HepG2 (cell line): Measurements from ENCODE around the gene MRPL34. TPM values are rescaled to one million over a fixed set of nuclear protein-coding genes. Genes with fewer than 3 reads are reported as not detected.

Experiments
- GPBP1L1 ChIP-seq: sonication (generic); formaldehyde crosslinking; IDR thresholded peaks from 2 replicates; pipeline ENCODE4 v1.5.0; 2020; ENCODE audit warnings: mild to moderate bottlenecking, missing genetic modification reagents
- HNF1A ChIP-seq, 2 experiments: sonication (generic) in 1 of 2; formaldehyde crosslinking in 1 of 2; IDR thresholded peaks; 2 replicates each; pipeline versions ENCODE4 v1.4.0 to v1.6.1; 2016 to 2020; ENCODE audit warnings: borderline replicate concordance in 1 of 2, low read depth in 1 of 2, mild to moderate bottlenecking in 1 of 2, missing genetic modification reagents in 1 of 2
- HOXA3 ChIP-seq: sonication (generic); formaldehyde crosslinking; IDR thresholded peaks from 2 replicates; pipeline ENCODE4 v1.5.0; 2020; ENCODE audit warnings: missing genetic modification reagents
- IRX3 ChIP-seq: sonication (generic); formaldehyde crosslinking; IDR thresholded peaks from 2 replicates; pipeline ENCODE4 v1.8.1; 2023; ENCODE audit warnings: mild to moderate bottlenecking, low read depth, missing genetic modification reagents, borderline replicate concordance
- KDM5B ChIP-seq: sonication (generic); formaldehyde crosslinking; IDR thresholded peaks from 2 replicates; pipeline ENCODE4 v1.4.0; 2020; ENCODE audit warnings: missing genetic modification reagents, mild to moderate bottlenecking, borderline replicate concordance
- KLF16 ChIP-seq, 2 experiments: sonication (generic) in 1 of 2; formaldehyde crosslinking in 1 of 2; IDR thresholded peaks; 2 replicates each; pipeline versions ENCODE4 v1.6.1 to v1.8.0; 2016 to 2023; ENCODE audit warnings: missing genetic modification reagents in 2 of 2, missing compliant biosample characterization in 1 of 2
- MIER2 ChIP-seq: IDR thresholded peaks from 2 replicates; pipeline ENCODE4 v1.6.1; 2016; ENCODE audit warnings: missing biosample characterization, missing genetic modification reagents
- NFIB ChIP-seq: sonication (generic); formaldehyde crosslinking; IDR thresholded peaks from 2 replicates; pipeline ENCODE4 v1.9.0; 2021; ENCODE audit warnings: missing genetic modification reagents, mild to moderate bottlenecking, borderline replicate concordance
- ONECUT2 ChIP-seq: sonication (generic); formaldehyde crosslinking; IDR thresholded peaks from 2 replicates; pipeline ENCODE4 v1.4.0; 2020; ENCODE audit warnings: missing genetic modification reagents
- SIX1 ChIP-seq: sonication (generic); formaldehyde crosslinking; IDR thresholded peaks from 2 replicates; pipeline ENCODE4 v1.4.0; 2020; ENCODE audit warnings: missing genetic modification reagents, borderline replicate concordance
- TCF12 ChIP-seq, 2 experiments: fragments of 450-650 bp in 1 of 2; sonication (generic) in 1 of 2; formaldehyde crosslinking in 1 of 2; IDR thresholded peaks; 2 replicates each; pipeline versions ENCODE4 v1.6.1 to v1.8.0; 2017 to 2022; ENCODE audit warnings: antibody characterized with exemption in 1 of 2, mild to moderate bottlenecking in 1 of 2, missing genetic modification reagents in 1 of 2, moderate library complexity in 1 of 2
- ZFYVE20 ChIP-seq: sonication (generic); formaldehyde crosslinking; IDR thresholded peaks from 2 replicates; pipeline ENCODE4 v1.8.0; 2023; ENCODE audit warnings: low read depth, mild to moderate bottlenecking, moderate library complexity, missing genetic modification reagents, borderline replicate concordance
- ZNF382 ChIP-seq: sonication (generic); formaldehyde crosslinking; IDR thresholded peaks from 2 replicates; pipeline ENCODE4 v1.5.0; 2020; ENCODE audit warnings: missing genetic modification reagents, mild to moderate bottlenecking, borderline replicate concordance
- ZNF816 ChIP-seq: sonication (generic); formaldehyde crosslinking; IDR thresholded peaks from 2 replicates; pipeline ENCODE4 v1.8.0; 2022; ENCODE audit warnings: missing genetic modification reagents, mild to moderate bottlenecking, borderline replicate concordance
- polyA plus RNA-seq, 8 experiments: library from polyadenylated mRNA; depleted of rRNA in 3 of 8; stranded (reverse) in 7 of 8; unstranded in 1 of 8; fragments of >200 nt; fragmentation: Illumina TruSeq in 4 of 8; extraction: Trizol in 4 of 8; gene quantifications; 2 replicates each; pipeline versions ENCODE4 v1.2.1 to v1.2.3, GENCODE V29; 2011 to 2016; ENCODE audit warnings: low read depth in 4 of 8, missing spikeins in 1 of 8, mixed read lengths in 1 of 8; ENCODE audit not compliant: insufficient read depth in 1 of 8
- total RNA-seq, 5 experiments: library from RNA; depleted of rRNA; stranded (reverse); fragments of >200 nt; fragmentation: Illumina TruSeq; extraction: Trizol; gene quantifications; 2 replicates each; pipeline ENCODE4 v1.2.3, GENCODE V29; 2016; ENCODE audit warnings: low read depth in 1 of 5
- TF ChIP-seq, protein P1 (sequence below): sonication (generic); formaldehyde crosslinking; IDR thresholded peaks from 2 replicates; pipeline ENCODE4 v1.4.0; 2020; ENCODE audit warnings: missing genetic modification reagents, borderline replicate concordance
- TF ChIP-seq, protein P2 (sequence below): sonication (generic); formaldehyde crosslinking; IDR thresholded peaks from 2 replicates; pipeline ENCODE4 v1.4.0; 2020; ENCODE audit warnings: missing genetic modification reagents
- TF ChIP-seq, protein P3 (sequence below): IDR thresholded peaks from 2 replicates; pipeline ENCODE4 v1.6.1; 2016; ENCODE audit warnings: low read depth, borderline replicate concordance

Gene MRPL34
- total and polyA plus RNA-seq, 2 of the 13 experiments (the other 11 are each of a cell fraction or from before 2014, with no cell fraction given): 74.0 to 77.3 TPM

DNA sequence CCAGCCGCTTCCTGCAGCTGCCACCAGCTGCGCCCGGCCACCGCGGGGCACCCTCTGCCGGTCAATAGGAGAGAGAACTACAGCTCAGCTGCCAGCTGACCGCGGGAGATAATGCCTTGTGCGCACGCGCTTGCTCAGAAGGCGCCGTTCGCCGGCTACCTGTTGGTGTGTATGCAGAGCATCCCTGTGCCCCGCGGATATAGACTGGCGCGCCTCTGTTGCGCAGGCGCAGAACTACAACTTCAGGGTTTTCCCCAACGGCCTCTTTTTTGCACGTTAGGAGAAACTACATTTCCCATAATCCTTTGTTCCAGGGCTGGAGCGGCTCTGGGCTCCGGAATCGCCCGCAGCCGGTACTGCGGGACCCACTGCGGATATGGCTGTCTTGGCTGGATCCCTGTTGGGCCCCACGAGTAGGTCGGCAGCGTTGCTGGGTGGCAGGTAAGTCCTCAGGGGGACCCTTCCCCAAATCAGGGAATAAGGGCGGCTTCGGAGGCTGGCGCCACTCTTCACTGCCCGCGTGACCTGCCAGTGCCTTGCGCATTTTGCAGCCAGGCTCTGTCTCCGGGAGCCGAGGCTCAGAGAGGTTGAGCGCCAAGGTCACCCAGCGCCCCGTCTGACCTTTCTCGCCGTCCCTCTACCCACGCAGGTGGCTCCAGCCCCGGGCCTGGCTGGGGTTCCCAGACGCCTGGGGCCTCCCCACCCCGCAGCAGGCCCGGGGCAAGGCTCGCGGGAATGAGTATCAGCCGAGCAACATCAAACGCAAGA is at the start of gene MRPL34 (continued):
- TF ChIP-seq HNF1A (IDR thresholded peaks at IDR 0.05; ENCODE audit: low read depth): no peak
- TF ChIP-seq HNF1A (CRISPR knock-in tag; IDR thresholded peaks at IDR 0.05; ENCODE audit: borderline replicate concordance): no peak; the same call in 1 of the 2 replicates
- TF ChIP-seq, protein P1, sequence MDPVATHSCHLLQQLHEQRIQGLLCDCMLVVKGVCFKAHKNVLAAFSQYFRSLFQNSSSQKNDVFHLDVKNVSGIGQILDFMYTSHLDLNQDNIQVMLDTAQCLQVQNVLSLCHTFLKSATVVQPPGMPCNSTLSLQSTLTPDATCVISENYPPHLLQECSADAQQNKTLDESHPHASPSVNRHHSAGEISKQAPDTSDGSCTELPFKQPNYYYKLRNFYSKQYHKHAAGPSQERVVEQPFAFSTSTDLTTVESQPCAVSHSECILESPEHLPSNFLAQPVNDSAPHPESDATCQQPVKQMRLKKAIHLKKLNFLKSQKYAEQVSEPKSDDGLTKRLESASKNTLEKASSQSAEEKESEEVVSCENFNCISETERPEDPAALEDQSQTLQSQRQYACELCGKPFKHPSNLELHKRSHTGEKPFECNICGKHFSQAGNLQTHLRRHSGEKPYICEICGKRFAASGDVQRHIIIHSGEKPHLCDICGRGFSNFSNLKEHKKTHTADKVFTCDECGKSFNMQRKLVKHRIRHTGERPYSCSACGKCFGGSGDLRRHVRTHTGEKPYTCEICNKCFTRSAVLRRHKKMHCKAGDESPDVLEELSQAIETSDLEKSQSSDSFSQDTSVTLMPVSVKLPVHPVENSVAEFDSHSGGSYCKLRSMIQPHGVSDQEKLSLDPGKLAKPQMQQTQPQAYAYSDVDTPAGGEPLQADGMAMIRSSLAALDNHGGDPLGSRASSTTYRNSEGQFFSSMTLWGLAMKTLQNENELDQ (CRISPR knock-in tag): no peak
- no peak; the same call in 1 of the 2 replicates for TF ChIP-seq SIX1 (CRISPR knock-in tag)
- TF ChIP-seq ZNF816: no peak
- peak; percentile 44; the same call in 1 of the 2 replicates for TF ChIP-seq HOXA3
- TF ChIP-seq MIER2 (CRISPR knock-in tag): peak; percentile 68; the same call in 1 of the 2 replicates
- TF ChIP-seq, protein P2, sequence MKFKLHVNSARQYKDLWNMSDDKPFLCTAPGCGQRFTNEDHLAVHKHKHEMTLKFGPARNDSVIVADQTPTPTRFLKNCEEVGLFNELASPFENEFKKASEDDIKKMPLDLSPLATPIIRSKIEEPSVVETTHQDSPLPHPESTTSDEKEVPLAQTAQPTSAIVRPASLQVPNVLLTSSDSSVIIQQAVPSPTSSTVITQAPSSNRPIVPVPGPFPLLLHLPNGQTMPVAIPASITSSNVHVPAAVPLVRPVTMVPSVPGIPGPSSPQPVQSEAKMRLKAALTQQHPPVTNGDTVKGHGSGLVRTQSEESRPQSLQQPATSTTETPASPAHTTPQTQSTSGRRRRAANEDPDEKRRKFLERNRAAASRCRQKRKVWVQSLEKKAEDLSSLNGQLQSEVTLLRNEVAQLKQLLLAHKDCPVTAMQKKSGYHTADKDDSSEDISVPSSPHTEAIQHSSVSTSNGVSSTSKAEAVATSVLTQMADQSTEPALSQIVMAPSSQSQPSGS (CRISPR knock-in tag): peak; percentile 49; the same call in 1 of the 2 replicates
- TF ChIP-seq GPBP1L1 (CRISPR knock-in tag): no peak
- TF ChIP-seq, protein P3, sequence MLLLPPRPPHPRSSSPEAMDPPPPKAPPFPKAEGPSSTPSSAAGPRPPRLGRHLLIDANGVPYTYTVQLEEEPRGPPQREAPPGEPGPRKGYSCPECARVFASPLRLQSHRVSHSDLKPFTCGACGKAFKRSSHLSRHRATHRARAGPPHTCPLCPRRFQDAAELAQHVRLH (CRISPR knock-in tag): 0 out of 2 replicates have a peak, but pooled peaks have one; percentile 67
- no peak for TF ChIP-seq NFIB (CRISPR knock-in tag)
- TF ChIP-seq ZNF382 (CRISPR knock-in tag): no peak
- no peak for TF ChIP-seq TCF12 (IDR thresholded peaks at IDR 0.05)
- 0 out of 2 replicates have a peak, but pooled peaks have one; percentile 20 for TF ChIP-seq TCF12 (CRISPR knock-in tag; IDR thresholded peaks at IDR 0.05)
- TF ChIP-seq IRX3 (CRISPR knock-in tag): no peak
- TF ChIP-seq KDM5B (CRISPR knock-in tag): peak; percentile 81
- TF ChIP-seq ONECUT2 (CRISPR knock-in tag): no peak
- TF ChIP-seq ZFYVE20 (CRISPR knock-in tag): 0 out of 2 replicates have a peak, but pooled peaks have one; percentile 82
- peak in 1 of 2 experiments; percentile 68; a peak in 1 of 4 replicates for TF ChIP-seq KLF16 (CRISPR knock-in tag; IDR thresholded peaks at IDR 0.05)
